Measurements from ENCODE around the gene DACH1.
"Not testable (repeated sequence)": the region's sequence is repeated elsewhere in the genome, so short reads cannot be mapped to it uniquely, and the experiment has no call there.

Gene DACH1

DNA sequence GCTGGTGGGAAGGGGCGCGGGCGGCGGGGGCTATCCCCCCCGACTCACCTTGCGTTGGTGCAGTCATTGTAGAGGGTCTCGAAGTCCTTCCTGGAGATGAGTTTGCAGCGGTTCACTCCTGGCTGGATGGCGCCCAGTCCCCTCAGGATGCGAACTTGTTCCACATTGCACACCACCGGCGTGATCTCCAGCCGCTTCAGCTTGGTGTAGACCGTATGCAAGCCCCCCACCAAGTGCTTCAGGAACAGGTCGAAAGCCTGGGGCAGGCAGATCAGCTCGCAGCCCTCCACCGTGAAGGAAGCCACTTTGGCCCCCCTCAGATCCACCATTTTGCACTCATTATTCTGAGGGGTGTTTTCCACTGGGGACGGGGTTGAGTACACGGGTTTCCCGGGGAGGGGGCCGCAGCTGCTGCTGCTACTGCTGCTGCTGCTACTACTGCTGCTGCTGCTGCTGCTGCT lies 1.1 kb downstream of the DACH1 start:
- peak; percentile 58 for DNase-seq

- DNase-seq, result peak; percentile 89
These were observed 1.8 kb downstream of the DACH1 start for GRCh38 chr13:71864986-71865873.

DNA sequence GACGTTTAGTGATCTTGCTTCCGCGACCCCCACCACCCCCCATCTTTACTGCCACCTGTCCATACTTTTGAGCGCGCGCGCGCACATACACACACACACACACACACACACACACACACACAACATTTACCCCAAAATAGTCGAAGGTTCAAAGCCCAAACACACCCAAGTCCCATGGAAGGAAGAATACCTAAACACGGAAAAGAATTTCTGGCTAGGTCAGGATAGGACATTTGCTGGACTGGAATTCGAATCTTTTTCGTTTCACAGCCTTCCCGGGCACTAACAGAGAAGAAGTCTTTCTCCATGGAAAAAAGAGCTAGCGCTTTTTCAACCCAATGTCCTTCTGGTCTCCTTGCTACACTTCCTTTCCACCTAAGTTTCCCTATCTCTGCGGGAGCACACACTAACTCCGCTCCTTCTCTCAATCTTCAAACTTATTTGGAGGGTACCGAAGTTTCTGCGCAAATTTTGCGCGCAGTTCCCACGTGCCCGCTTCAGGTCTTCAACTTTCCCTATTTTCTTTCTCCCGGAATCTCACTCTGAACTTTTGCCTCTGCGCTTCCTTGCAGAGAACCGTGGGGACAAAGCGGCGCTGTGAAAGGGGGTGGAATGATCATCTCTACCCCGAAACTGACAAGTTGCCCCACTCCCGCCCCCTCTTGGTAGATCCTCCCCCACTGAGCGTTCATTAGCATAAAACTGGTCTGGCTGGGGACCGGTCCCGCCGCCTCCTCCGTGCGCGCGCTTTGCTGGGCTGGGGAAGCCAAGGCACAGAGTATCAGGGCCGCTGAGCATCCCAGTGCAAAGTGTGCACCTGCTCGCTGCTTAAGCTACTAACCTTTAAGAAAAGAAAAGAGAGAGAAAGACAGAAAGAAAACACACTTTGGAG lies 2.7 kb downstream of the DACH1 start:
- DNase-seq, result peak; percentile 96

DNA sequence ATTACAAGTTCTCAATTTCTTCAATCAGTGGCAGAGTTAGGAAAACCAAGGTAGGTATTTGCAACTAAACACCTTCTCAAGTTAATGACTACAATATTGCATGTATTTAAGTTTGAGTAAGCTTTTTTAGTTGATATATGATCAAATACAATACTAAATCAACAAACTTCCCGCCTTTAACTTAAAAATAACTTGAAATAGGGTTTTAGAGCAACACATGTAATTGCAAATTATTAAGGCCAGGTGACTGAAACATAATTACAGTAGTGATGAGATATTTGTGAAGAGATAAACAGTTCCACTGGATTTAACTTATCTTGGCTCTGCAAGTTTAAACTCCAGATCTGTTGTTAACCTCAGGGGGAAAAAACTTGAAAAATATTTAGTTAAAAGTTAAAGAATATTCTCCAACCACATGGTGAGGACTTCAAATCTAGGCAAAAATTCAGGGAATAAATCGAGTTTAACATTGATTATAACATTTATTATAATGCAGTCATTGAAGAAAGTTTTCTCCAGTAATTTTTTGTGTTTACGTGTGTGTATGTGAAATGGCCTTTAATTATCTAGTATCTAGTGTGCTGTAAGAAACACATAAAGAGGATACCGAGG lies 3.6 kb downstream of the DACH1 start:
- DNase-seq, result peak; percentile 31

- peak; percentile 25 for DNase-seq
These were observed 4.5 kb downstream of the DACH1 start for GRCh38 chr13:71862459-71862943.

- peak; percentile 29 for DNase-seq
These were observed 5.1 kb downstream of the DACH1 start for GRCh38 chr13:71861769-71862458.

DNA sequence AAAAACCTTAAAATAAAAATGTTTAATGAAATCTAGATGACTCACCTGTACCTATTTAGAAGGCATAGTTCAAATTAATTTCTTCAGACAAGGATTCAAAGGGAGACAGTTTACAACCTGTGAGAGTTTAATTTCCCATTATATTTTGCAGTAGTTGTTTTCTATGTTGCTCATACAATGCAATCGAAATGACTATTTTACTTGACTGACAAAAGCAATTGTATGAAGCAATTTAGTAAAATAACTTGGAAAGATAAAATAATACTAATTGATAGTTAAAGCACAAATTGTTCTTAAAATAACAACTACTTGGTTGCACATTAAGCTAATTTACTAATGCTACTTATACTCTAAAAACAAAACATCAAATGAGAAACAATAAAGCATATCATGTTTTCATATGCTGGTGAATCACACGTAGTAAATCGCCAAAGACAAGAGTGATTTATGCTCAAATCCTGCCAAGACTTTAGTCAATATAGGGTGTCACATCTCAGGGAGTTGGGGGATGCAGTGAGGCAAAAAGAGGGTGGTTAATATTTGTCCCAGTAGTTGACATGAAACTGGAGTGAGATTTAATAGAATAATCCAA lies 6.4 kb downstream of the DACH1 start:
- no peak for DNase-seq

GRCh38 chr13:71858647-71859046 lies 8.4 kb downstream of the DACH1 start:
- no peak for DNase-seq

DNA sequence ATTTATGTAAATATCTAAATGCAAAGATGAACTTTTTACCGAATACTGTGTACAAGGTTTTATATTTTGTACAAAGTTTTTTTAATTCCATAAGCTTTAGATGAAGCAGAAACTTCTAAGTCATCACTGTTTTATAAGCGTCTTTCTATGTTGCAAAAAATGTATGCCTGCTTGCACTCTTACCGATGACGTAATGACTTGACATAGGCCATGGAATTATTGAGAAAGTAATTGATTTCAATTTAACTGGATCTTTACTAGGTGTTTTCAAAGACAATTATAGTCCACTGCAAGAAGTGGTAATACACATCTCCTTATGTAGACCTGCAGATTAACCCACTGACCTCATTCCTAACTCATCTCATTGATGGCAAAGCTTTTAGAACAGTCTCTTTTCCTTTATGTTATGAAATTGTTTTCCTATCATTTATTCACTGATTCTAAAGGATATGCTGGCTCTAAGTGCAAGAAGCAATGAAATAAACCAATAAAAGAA lies 10.4 kb downstream of the DACH1 start:
- no peak for DNase-seq

GRCh38 chr13:71854401-71854800 lies 12.6 kb downstream of the DACH1 start:
- no peak for DNase-seq

- no peak for DNase-seq
These were observed 13.3 kb downstream of the DACH1 start for GRCh38 chr13:71853725-71854124.

DNA sequence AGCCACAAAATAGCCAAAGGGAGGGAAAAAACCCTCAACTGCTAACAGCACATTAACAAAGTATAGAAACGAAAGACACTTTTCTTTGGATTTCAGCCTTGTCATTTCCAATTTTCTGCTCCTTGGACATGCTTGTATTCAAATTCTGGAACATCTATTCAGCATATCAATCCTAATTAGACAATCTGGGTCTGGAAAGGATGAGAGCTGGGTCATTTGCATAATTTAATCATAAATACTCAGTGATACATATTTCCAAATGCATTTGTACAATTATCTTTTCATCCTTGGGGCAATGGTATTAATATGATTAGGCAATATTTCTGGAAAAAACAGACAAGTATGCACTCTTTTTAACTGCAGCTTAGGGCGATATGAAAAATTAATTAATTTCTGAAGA lies 14.3 kb downstream of the DACH1 start:
- no peak for DNase-seq

DNA sequence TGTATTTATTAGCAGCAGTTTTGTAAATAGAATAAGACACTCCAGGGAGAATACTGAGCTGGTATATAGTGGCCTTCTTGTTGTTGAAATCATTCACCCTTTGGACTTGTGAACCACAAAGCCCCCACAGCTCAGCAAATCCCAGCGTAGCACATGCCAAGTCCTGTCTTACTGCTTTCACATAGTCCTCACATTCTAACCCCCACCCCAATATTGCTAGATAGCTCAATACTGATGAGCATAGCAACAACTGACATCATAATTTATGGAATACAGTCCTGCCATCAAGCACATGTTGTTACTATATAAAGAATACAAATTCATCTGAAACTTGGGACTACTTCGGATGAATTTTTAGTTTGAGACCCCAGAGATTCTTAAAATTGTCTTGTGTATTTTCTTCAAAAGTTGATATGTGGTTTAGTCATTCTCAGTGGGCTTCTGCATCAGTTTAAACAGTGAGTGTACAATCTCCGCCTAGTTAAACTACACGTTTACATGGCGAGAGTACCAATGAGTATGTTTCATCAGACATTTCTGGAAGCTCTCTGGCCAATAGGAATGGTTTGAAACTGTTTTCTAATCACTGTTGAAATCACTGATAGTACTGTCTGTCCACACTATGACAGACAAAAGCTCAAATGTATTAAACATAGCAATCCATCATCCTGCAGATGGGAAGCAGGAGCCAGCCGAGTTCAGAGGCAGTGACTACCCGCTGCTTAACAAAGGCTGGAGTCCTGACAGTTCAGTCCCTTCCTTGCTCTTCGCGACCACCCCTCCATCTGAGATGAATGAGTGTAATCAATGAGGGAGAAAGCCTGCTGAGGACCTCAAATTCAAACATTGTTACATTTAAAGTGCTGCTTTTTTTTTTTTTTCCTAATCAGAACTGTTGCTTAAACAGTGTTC lies 15.2 kb downstream of the DACH1 start:
- no peak for DNase-seq

GRCh38 chr13:71842003-71842402 lies 25.0 kb downstream of the DACH1 start:
- DNase-seq, result no peak

GRCh38 chr13:71838842-71839241 lies 28.2 kb downstream of the DACH1 start:
- no peak for DNase-seq

DNA sequence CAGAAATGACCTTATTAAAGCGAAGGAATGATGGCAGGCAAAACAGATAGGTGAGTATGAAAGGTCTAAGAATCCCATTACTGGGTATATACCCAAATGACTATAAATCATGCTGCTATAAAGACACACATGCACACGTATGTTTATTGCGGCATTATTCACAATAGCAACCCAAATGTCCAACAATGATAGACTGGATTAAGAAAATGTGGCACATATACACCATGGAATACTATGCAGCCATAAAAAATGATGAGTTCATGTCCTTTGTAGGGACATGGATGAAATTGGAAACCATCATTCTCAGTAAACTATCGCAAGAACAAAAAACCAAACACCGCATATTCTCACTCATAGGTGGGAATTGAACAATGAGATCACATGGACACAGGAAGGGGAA lies 29.4 kb downstream of the DACH1 start:
- not testable (repeated sequence) for DNase-seq

DNA sequence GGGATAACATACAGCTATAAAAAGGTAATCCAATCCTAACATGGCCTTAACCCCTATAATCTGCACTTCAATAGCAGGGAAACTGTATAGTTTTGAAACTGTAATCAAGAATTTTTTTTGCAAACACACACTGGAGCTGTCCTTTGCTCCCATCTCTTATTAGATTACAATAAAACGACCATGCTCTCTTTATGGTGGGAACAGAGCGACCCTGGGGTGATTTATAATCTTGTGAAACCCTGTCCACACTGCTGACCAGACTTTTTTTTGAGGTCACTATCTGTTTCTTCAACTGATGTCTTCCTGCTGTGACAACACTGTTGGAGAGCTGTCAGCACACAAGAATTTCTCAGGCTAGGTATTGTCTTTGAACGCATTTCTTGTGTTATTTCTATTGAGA lies 35.3 kb downstream of the DACH1 start:
- peak; percentile 50 for DNase-seq

DNA sequence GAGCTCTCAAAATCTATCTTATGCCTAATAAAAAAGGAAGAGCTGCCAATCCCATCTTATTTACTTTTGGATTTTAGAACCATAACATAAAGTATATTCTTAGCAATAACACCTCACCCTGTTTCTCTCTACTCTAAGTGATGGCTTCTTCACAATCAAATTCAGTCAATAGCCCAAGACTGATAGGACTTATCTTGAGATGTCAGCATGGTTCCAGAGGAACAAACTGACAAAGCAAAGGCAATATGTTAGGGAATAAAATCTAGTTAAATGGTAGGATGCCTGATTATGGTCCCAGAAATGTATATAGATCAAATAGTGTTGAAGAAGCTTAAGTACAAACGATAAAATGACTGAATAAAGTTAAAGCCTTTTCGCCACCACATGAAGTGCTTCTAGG lies 36.3 kb downstream of the DACH1 start:
- DNase-seq, result peak; percentile 33

DNA sequence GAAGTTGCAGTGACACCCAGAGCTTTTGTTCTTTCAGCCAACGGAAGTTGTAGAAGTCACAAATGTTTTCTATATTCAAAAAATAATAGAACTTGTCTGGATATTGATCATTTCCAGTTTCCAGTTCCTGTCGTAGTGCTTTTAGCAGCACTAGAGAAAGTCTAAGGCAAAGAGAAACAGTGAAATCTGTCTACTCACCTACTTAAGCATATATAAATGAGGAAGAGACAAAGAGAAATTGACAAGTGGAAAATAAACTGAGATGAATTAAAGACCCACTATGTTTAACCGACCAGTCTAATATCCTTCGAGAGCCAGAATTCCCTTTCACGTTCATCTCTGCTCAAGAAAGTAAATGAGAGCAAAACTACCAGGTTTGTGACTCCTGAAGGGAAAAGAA lies 36.7 kb downstream of the DACH1 start:
- peak; percentile 33 for DNase-seq

DNA sequence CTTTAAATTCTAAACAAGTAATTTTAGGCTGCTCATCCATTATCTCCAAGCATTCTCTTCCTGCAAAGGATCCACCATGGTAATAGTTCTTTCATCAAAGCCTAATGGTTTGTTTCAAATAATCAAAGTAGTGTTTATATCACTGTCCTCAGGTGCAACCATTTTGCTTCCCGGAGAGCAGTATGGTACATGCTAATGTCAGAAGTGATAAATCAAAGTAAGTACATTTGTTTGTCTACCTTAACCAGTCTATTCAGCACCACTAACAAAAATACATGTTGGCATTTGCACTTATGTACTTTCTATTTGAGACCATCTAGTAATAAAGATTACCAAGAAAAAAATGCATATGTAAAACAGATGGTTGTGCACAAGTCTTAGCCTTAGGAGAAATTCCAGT lies 37.5 kb downstream of the DACH1 start:
- DNase-seq, result no peak

DNA sequence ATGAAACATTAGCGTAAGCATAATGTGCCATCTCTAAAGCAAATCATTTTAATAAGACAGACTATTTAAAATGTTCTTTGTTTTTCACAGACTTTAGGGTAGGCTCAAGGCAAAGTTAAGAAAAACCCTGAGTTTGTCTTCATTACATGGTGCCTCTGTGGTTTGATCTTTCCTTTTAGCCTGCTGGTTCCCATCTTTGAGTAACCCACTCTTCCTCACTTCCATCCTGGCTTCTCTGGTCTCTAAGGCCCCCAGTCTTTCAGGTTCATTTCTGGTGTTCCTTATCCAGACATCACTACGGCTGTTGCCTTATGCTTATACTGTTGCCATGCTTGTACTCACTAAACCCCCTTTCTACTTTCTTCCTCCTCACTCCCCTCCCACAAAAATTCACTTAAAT lies 38.4 kb downstream of the DACH1 start:
- peak; percentile 41 for DNase-seq

Measured in hematopoietic multipotent progenitor cell treated with erythropoietin and hydrocortisone succinate and interleukin-3 and kit ligand, for 4 days (in vitro differentiated cells).